LNCaP clone FGC (cell line): ENCODE results near the gene PCCA.
"Not testable (repeated sequence)": the region's sequence is repeated elsewhere in the genome, so short reads cannot be mapped to it uniquely, and the experiment has no call there.

Source experiments
- DNase-seq: peaks from one replicate; pipeline ENCODE4 v3.0.0-alpha.2; 2011; ENCODE audit warnings: low read depth
- H3K4me3 ChIP-seq: 2 replicates; pipeline ENCODE4 v1.5.1; 2011; ENCODE audit warnings: mild to moderate bottlenecking, low read depth, low read length, control low read depth
- TF ChIP-seq, protein P1 (sequence below): IDR thresholded peaks from 2 replicates; pipeline ENCODE4 v1.5.1; 2012; ENCODE audit warnings: mild to moderate bottlenecking; ENCODE audit not compliant: control insufficient read depth, insufficient read depth; ENCODE audit errors: extremely low read depth

The PCCA gene

DNA sequence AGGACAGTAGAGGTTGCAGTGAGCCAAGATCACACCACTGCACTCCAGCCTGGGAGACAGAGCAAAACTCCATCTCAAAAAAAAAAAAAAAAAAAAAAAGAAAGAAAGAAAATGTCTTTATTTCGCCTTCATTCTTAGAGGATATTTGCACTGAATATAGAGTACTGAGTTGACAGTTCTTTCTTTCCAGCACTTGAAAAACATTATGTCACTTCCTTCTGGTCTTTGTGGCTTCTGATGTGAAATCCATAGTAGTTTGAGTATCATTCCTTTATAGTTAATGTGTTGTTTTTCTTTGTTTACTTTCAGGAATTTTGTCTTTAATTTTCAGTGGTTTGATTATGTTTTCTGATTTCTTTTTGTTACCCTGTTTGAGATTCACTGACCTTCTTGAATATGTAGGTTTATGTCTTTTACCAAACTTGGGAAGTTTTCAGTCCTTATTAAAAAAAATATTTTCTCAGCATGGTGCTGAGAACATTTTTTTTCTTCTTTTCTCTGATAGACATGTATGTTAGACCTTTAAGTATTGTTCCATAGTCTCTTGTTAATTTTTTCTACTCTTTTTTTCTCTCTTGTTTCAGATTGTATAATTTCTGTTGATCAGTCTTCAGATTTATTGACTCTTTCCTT lies 50.1 kb downstream of the PCCA start:
- no peak overlapping the region for H3K4me3 ChIP-seq
- DNase-seq: no peak
- TF ChIP-seq, protein P1, sequence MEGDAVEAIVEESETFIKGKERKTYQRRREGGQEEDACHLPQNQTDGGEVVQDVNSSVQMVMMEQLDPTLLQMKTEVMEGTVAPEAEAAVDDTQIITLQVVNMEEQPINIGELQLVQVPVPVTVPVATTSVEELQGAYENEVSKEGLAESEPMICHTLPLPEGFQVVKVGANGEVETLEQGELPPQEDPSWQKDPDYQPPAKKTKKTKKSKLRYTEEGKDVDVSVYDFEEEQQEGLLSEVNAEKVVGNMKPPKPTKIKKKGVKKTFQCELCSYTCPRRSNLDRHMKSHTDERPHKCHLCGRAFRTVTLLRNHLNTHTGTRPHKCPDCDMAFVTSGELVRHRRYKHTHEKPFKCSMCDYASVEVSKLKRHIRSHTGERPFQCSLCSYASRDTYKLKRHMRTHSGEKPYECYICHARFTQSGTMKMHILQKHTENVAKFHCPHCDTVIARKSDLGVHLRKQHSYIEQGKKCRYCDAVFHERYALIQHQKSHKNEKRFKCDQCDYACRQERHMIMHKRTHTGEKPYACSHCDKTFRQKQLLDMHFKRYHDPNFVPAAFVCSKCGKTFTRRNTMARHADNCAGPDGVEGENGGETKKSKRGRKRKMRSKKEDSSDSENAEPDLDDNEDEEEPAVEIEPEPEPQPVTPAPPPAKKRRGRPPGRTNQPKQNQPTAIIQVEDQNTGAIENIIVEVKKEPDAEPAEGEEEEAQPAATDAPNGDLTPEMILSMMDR: no peak

DNA sequence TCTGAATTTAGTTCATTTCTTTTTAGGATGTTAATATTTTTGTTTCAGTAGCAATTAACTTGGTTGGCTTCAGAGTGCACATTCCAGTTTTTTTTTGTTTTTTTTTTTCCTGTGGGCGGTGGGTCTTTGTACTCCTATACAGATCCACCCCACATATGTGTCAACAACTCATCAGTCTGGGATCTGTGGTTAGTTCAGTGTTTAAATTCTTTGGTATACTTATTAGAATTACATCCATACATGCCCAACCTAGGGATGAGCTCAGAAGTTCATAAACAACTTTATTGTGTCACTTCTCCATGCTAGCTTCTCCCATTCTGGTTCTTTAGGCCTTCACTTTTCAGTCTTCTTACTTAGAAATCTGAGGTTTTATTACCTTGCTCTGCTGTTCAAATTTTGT lies 50.9 kb downstream of the PCCA start:
- no peak overlapping the region for H3K4me3 ChIP-seq
- no peak for DNase-seq
- TF ChIP-seq, protein P1: no peak

DNA sequence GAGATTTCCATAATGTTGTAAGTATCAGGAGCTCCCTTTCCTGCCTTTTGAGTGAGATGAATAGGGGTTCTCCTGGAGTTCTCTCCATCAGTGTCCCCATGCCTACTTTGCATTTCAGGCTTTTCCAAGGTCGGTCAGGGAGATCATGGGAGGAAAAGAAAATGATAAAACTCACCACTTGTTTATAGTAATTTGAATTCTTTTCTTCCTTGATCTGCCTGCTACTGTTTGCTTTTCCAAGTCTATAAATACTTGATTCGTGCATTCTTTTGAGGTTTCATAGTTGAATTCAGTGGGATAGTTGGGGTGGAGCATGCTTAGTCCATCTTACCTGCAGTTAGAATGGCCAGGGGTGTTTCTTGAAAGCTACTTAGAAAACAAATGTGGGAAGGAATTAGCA lies 51.5 kb downstream of the PCCA start:
- no peak overlapping the region for H3K4me3 ChIP-seq
- DNase-seq: no peak
- TF ChIP-seq, protein P1: no peak

DNA sequence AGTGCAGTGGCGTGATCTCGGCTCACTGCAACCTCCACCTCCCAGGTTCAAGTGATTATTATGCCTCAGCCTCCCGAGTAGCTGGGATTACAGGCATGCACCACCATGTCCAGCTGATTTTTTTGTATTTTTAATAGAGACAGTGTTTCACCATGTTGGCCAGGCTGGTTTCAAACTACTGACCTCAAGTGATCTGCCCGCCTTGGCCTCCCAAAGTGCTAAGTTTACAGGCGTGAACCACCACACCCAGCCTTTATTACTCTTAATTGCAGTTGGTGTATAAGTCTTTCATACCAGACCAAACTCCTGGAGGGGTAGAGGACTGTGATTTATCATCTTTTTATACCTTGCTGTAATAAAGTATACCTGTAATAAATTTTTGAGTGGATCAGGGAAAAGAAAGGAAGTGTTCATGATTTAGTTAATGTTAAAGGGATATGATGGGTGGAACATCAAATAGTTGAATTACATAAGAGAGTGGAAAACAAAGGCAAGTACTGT lies 52.6 kb downstream of the PCCA start:
- DNase-seq, H3K4me3 ChIP-seq: not testable (repeated sequence)

DNA sequence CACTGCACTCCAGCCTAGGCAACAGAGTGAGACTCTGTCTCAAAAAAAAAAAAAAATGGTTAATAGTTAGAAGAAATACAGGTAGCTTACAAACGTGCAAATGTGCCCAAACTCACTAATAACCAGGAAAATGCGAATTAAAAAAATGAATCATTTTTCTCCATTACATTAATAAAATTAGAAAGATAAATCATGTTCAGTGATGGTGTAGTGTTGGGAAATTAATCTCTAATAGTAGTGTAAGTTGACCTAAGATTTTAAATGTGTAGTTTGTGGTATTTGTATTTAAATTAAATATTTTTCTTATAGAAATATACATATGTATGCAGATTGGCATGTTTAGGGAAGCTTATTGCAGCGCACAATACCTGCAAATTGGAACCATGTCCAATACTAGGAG lies 57.6 kb downstream of the PCCA start:
- no peak for DNase-seq
- H3K4me3 ChIP-seq: no peak overlapping the region
- TF ChIP-seq, protein P1: no peak

DNA sequence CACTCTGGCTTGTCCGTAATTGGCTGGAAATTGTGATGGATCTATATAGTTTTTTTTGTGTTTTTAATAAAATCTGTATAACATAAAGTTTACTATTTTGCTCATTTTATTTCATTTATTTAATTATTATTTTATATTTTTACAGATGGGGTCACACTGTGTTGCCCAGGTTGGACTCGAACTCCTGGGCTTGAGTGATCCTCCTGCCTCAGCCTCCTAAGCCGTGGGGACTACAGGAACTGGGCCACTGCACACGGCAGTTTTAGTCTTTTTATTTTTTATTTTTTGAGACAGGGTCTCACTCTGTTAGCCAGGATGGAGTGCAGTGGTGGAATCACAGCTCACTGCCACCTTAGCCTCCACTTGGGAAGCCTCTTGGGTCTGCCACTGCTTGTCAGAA lies 58.9 kb downstream of the PCCA start:
- no peak overlapping the region for H3K4me3 ChIP-seq
- DNase-seq: no peak
- TF ChIP-seq, protein P1: no peak

DNA sequence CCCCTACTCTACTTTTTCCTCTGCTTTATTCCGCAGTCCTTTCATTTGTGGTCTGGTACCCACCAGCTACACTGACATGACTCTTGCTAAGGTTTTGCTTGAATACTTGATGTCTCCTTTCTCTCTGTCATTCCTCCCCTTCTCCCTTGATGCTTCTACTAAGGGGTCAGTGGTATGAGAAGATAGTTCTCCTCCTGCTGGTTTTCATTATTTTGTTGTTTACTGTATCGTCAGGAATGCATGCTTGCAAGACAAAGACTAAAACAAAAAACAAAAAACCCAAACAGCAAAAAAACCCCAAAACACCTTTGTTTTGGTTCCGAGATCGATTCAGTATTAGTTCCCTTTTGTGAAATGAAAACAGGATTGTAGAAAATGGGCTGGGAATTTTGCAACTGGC lies 59.5 kb downstream of the PCCA start:
- no peak overlapping the region for H3K4me3 ChIP-seq
- no peak for DNase-seq
- TF ChIP-seq, protein P1: no peak
